ENCODE data around the gene GET3. TPM values are rescaled to one million over a fixed set of nuclear protein-coding genes. Genes with fewer than 3 reads are reported as not detected.

The GET3 gene
- total RNA-seq, 1 experiment from 2014 or later: 110 TPM

DNA sequence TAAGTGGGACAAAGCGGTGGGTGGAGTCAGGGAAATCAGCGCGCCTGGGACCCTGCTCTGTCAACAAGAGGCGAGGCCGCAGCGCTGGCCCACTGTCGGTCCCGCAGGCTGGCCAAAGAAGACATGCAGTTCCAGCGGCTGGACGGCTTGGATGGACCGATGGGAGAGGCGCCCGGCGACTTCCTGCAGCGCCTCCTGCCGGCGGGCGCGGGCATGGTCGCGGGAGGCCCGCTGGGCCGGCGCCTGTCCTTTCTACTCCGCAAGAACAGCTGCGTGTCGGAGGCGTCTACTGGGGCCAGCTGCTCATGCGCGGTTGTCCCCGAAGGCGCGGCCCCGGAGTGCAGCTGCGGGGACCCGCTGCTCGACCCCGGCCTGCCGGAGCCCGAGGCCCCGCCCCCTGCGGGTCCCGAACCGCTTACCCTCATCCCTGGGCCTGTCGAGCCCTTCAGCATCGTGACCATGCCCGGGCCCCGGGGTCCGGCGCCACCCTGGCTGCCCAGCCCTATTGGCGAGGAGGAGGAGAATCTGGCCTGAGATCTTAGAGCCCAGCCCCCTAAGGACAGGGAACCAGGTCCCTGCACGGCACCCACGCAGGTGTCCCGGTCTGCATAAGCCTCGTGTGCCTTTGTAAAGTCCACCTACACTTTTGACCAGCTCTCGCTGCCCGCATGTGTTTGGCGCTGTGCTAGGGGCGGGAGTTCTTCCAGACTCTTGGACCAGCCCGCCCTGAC is 20.4 kb downstream of the GET3 start (continued):
- TF ChIP-seq, protein P1, sequence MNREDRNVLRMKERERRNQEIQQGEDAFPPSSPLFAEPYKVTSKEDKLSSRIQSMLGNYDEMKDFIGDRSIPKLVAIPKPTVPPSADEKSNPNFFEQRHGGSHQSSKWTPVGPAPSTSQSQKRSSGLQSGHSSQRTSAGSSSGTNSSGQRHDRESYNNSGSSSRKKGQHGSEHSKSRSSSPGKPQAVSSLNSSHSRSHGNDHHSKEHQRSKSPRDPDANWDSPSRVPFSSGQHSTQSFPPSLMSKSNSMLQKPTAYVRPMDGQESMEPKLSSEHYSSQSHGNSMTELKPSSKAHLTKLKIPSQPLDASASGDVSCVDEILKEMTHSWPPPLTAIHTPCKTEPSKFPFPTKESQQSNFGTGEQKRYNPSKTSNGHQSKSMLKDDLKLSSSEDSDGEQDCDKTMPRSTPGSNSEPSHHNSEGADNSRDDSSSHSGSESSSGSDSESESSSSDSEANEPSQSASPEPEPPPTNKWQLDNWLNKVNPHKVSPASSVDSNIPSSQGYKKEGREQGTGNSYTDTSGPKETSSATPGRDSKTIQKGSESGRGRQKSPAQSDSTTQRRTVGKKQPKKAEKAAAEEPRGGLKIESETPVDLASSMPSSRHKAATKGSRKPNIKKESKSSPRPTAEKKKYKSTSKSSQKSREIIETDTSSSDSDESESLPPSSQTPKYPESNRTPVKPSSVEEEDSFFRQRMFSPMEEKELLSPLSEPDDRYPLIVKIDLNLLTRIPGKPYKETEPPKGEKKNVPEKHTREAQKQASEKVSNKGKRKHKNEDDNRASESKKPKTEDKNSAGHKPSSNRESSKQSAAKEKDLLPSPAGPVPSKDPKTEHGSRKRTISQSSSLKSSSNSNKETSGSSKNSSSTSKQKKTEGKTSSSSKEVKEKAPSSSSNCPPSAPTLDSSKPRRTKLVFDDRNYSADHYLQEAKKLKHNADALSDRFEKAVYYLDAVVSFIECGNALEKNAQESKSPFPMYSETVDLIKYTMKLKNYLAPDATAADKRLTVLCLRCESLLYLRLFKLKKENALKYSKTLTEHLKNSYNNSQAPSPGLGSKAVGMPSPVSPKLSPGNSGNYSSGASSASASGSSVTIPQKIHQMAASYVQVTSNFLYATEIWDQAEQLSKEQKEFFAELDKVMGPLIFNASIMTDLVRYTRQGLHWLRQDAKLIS (CRISPR knock-in tag; IDR thresholded peaks at IDR 0.05; ENCODE audit: borderline replicate concordance): no peak
- TF ChIP-seq, protein P2, sequence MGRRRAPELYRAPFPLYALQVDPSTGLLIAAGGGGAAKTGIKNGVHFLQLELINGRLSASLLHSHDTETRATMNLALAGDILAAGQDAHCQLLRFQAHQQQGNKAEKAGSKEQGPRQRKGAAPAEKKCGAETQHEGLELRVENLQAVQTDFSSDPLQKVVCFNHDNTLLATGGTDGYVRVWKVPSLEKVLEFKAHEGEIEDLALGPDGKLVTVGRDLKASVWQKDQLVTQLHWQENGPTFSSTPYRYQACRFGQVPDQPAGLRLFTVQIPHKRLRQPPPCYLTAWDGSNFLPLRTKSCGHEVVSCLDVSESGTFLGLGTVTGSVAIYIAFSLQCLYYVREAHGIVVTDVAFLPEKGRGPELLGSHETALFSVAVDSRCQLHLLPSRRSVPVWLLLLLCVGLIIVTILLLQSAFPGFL (CRISPR knock-in tag; IDR thresholded peaks at IDR 0.05; ENCODE audit: borderline replicate concordance): no peak
- TF ChIP-seq, protein P3, sequence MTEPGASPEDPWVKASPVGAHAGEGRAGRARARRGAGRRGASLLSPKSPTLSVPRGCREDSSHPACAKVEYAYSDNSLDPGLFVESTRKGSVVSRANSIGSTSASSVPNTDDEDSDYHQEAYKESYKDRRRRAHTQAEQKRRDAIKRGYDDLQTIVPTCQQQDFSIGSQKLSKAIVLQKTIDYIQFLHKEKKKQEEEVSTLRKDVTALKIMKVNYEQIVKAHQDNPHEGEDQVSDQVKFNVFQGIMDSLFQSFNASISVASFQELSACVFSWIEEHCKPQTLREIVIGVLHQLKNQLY (CRISPR knock-in tag; IDR thresholded peaks at IDR 0.05): no peak
- TF ChIP-seq ZNF232 (CRISPR knock-in tag; IDR thresholded peaks at IDR 0.05) (no peak), JAZF1 (CRISPR knock-in tag; IDR thresholded peaks at IDR 0.05) (no peak), ZNF219 (CRISPR knock-in tag; IDR thresholded peaks at IDR 0.05; ENCODE audit: borderline replicate concordance) (no peak), FOXP1 (CRISPR knock-in tag; IDR thresholded peaks at IDR 0.05; ENCODE audit: borderline replicate concordance) (peak; percentile 18; the same call in 1 of the 2 replicates), TEAD4 (CRISPR knock-in tag; IDR thresholded peaks at IDR 0.05) (no peak), NR3C1 (CRISPR knock-in tag; conservative IDR thresholded peaks at IDR 0.05; ENCODE audit: low read depth) (no peak), RORB (CRISPR knock-in tag; IDR thresholded peaks at IDR 0.05) (no peak), NFYB (CRISPR knock-in tag; conservative IDR thresholded peaks at IDR 0.05; ENCODE audit: low read depth) (no peak)
- TF ChIP-seq, protein P4, sequence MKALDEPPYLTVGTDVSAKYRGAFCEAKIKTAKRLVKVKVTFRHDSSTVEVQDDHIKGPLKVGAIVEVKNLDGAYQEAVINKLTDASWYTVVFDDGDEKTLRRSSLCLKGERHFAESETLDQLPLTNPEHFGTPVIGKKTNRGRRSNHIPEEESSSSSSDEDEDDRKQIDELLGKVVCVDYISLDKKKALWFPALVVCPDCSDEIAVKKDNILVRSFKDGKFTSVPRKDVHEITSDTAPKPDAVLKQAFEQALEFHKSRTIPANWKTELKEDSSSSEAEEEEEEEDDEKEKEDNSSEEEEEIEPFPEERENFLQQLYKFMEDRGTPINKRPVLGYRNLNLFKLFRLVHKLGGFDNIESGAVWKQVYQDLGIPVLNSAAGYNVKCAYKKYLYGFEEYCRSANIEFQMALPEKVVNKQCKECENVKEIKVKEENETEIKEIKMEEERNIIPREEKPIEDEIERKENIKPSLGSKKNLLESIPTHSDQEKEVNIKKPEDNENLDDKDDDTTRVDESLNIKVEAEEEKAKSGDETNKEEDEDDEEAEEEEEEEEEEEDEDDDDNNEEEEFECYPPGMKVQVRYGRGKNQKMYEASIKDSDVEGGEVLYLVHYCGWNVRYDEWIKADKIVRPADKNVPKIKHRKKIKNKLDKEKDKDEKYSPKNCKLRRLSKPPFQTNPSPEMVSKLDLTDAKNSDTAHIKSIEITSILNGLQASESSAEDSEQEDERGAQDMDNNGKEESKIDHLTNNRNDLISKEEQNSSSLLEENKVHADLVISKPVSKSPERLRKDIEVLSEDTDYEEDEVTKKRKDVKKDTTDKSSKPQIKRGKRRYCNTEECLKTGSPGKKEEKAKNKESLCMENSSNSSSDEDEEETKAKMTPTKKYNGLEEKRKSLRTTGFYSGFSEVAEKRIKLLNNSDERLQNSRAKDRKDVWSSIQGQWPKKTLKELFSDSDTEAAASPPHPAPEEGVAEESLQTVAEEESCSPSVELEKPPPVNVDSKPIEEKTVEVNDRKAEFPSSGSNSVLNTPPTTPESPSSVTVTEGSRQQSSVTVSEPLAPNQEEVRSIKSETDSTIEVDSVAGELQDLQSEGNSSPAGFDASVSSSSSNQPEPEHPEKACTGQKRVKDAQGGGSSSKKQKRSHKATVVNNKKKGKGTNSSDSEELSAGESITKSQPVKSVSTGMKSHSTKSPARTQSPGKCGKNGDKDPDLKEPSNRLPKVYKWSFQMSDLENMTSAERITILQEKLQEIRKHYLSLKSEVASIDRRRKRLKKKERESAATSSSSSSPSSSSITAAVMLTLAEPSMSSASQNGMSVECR (CRISPR knock-in tag; IDR thresholded peaks at IDR 0.05; ENCODE audit: borderline replicate concordance): no peak
- TF ChIP-seq, protein P5, sequence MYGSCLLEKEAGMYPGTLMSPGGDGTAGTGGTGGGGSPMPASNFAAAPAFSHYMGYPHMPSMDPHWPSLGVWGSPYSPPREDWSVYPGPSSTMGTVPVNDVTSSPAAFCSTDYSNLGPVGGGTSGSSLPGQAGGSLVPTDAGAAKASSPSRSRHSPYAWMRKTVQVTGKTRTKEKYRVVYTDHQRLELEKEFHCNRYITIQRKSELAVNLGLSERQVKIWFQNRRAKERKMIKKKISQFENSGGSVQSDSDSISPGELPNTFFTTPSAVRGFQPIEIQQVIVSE (CRISPR knock-in tag; IDR thresholded peaks at IDR 0.05; ENCODE audit: borderline replicate concordance): no peak
- TF ChIP-seq, protein P6, sequence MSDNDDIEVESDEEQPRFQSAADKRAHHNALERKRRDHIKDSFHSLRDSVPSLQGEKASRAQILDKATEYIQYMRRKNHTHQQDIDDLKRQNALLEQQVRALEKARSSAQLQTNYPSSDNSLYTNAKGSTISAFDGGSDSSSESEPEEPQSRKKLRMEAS (CRISPR knock-in tag; IDR thresholded peaks at IDR 0.05): no peak
